GM19025 (cell line): ENCODE data around the gene SNX9.
"Not testable (repeated sequence)": the region's sequence is repeated elsewhere in the genome, so short reads cannot be mapped to it uniquely, and the experiment has no call there.

Experiments
- ATAC-seq: cut with Tn5 transposase; IDR thresholded peaks from one replicate; pipeline ENCODE4 v1.9.1; 2021; ENCODE audit warnings: mild to moderate bottlenecking, low read depth, moderate library complexity; ENCODE audit not compliant: unreplicated experiment

Gene SNX9

DNA sequence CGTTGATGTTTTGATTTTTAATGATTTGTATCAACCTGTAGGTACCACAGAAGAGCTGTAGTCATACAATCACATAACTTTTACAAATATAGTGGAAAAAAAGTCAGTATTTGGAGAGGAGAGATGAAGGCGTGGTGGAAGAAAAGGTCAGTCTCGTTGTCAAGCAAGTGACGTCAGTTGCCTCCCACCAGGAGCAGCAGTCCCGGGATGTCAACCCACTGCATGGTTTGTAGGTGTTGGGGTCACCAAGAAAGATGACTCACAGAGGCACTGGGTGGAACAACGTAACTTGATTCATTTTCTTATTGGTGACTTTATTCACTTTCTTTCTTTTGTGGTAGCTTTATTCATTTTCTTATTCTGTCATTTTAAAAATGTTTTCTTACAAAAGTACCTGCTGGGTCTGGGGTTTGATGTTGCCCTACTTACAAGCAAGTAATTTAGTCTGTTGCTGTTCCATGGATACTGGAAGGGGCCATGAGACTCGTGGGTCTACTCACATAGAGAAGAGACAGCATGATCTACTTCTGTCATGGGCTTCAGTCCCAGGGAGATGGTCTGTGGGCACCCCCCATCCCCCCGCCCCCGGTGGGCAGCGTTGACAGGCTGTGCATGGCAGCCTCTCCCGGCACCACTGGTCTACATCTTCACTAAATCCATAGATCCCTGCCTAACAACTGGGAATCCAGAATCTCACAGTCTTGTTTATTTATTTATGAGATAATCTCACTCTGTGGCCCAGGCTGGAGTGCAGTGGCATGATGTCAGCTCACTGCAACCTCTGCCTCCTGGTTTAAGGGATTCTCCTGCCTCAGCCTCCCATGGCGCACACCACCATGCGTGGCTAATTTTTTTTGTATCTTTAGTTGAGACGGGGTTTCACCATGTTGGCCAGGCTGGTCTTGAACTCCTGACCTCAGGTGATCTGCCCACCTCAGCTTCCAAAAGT lies 122.2 kb downstream of the SNX9 start:
- ATAC-seq = no peak

DNA sequence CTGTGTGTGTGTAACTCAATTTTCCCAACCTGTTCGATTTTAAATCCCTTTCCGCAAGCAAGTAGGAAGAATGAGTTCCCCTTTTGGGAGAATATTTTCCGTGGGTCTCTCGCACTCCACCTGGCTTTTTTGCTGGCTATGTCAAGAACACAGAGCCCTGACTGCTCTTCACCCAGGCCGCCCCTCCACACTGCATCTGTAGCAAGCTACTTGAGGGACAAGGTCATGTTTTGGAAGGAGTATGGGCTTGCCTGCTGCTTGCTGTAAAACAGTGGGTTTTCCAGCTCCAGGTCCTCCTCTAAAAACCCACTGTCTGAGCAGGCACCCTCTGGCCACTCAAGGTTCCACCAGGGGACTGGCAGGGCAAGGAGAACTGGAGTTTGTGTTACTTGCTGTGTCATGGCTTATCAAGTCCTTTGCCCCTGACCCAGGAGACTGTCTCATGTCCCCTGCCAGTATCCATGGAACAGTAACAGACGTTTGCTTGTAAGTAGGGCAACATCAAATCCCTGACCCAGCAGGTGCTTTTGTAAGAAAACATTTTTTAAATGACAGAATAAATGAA lies 123.1 kb downstream of the SNX9 start:
- no peak for ATAC-seq

DNA sequence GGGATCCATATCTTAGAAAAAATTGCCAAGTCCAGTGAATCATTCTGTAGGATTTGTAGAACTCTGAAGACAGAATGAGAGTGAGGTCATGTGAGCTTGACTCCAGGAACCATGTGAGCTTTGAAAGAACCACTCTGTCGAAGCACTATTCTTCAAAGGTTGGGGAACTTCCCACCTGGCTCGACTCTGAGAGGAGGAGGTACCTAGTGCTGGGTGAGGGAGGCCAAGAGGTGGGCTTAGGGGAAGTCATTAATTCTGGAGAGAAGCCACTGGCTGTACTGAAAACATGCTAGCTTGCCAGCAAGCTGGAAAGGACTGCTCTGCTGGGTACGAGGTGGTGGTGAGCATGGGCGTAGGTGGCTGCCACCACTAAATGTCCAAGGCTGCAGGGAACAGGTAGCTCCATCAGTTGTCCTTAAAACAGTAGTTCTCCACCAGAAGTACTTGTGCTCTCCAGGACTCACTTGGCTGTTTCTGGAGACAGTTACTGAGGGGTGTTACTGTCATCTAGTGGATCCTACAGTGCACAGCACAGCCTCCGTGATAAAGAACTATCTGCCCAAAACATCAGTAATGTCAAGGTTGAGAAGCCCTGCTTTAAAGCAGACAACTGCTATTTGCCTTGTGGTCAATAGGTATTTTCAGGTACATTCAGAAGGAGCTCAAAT lies 124.0 kb downstream of the SNX9 start:
- no peak for ATAC-seq

DNA sequence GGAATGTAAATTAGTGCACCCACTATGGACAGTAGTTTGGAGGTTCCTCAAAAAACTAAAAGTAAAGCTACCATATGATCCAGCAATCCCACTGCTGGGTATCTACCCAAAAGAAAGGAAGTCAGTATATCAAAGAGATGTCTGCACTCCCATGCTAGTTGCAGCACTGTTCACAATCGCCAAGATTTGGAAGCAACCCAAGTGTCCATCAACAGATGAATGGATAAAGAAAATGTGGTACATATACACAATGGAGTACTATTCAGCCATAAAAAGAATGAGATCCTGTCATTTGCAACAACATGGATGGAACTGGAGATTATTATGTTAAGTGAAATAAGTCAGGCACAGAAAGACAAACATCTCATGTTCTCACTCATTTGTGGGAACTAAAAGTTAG lies 127.9 kb downstream of the SNX9 start:
- ATAC-seq = not testable (repeated sequence)

DNA sequence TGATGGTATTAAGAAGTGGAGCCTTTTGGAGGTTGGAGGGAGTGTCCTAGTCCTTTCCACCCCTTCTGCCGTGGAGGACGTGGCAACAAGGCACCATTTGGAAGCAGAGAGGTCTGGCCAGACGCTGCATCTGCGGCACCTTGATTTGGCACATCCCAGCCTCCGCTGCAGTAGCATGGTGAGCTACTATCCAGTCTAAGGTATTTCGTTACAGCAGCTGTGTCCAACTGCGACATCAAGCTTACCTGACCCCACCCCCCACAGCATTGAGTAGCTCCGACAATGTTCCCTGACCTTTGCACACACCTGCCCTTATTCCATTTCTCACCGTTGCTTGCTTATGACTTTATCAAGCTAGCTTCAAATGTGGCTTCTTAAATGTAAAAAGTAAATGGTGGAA lies 128.8 kb downstream of the SNX9 start:
- no peak for ATAC-seq

DNA sequence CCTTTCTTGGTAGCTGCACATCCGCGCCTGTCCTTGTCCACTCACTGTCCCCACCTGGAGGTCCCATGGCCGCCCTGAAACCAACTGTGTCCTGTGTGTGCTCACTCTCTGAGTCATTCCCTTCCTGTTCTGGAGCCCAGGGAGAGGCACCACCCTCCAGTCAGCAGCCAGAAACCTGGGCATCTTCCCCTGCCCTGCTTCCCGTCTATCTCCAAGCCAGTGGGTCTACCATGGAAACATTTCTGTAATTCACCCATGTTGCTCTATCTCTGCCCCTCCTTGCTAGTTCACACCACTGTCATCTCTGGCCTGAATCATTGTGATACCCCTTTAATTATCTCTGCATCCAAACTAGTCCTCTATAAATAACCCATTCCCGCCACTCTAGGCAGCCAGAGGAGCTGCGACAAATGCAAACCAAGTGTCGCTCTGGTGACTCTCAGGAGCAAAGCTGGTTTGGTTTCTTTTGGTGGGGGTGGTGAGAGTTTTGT lies 129.9 kb downstream of the SNX9 start:
- ATAC-seq = no peak

DNA sequence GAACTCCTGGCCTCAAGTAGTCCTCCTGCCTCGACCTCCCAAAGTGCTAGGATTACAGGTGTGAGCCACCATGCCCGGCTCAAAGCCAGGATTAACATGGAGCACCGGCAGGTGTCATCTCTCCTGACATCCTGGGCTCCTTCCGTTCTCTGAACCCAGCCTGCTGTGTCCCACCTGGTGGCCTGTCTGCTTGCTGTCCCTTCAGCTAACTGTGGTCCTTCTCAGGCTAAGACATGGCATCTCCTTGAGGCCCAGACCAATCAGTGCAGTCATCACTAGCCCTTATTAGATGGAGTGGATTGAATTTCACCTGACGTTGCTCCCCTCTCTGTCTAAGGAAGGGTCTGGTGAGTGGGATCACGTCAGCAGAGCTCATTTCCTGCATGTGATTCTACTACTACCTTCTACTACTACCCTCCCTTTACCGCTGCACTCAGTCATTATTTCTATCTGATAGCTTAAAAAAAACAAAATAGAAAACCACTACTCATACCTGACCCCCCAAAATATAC lies 130.6 kb downstream of the SNX9 start:
- no peak for ATAC-seq

DNA sequence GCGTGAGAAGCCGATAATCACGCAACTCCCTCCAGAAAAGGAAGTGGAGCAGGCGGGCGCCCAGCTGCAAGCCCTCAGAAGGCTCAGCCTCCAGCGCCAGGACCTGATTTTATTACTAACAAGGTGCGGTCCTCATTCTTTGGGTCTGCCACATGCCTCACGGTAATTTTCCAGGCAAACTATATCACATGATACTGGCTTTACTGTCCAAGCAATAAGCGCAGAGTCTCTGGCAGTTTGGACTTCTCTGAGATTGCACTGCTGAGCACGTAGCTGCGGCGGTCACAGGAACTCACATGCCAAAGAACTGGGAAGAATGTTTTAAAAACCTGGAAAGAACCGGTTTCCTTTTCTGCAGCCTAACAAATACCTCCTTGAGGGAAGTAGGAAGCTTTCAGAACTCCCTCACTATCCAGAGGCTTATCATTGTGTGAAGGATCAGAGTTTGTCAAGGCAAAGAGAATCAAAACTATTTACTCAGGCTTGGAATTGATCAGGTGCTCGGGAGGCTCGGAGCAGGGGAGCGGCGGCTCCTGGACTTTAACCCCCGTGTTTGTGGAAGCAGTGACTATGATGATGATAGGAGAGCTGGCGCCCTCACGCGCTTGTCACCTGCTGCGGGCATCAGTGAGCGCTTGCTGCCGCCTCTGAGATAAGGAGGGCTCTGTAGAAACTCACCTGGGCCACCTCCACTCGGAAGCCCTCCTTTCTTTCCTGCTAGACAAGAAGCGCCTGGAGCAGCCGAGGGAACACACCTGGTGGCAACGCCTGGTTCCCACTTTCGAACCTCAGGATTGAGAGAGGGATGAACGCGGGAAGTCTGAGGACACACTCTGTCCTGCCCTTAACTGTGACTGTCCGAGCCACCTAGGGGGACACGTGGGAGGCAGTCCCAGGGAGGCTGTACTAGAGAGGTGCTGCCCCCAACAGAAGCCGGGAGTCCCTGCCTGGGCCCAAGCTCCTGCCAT lies 131.4 kb downstream of the SNX9 start:
- ATAC-seq = no peak

DNA sequence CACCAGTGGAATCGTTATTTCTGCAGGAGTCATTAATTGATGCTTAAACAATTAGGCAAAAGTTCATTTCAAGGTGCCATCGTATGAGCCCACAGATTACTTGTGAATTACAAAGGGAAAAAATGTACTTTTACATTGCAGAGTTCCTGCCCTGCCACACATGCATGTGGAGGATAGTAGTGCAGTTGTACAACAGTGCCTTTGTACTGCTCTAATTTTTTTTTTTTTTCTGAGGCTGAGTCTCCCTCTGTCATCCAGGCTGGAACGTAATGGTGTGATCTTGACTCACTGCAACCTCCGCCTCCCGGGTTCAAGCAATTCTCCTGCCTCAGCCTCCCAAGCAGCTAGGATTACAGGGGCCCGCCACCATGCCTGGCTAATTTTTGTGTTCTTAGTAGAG lies 132.6 kb downstream of the SNX9 start:
- ATAC-seq = no peak

DNA sequence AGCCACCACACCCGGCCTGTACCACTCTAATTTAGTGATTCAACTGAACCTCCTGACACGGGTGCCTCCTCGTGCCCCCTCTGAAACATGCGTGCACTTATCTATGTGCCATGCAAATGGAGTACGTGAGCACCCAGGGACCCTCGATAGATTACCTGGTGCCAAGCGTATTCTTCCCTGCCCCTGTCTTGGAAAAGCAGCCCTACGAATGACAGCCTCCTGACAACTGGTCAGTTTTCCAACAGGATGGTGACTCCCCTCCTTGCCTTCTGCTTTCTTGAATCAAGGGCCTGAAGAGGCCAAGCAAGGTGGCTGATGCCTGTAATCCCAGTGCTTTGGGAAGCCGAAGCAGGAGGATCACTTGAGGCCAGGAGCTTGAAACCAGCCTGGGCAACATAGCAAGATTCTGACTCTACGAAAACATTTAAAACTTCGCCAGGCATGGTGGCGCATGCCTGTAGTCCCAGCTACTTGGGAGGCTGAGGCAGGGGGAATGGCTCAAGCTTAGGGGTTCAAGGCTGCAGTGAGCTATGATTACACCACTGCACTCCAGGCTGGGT lies 133.2 kb downstream of the SNX9 start:
- no peak for ATAC-seq

DNA sequence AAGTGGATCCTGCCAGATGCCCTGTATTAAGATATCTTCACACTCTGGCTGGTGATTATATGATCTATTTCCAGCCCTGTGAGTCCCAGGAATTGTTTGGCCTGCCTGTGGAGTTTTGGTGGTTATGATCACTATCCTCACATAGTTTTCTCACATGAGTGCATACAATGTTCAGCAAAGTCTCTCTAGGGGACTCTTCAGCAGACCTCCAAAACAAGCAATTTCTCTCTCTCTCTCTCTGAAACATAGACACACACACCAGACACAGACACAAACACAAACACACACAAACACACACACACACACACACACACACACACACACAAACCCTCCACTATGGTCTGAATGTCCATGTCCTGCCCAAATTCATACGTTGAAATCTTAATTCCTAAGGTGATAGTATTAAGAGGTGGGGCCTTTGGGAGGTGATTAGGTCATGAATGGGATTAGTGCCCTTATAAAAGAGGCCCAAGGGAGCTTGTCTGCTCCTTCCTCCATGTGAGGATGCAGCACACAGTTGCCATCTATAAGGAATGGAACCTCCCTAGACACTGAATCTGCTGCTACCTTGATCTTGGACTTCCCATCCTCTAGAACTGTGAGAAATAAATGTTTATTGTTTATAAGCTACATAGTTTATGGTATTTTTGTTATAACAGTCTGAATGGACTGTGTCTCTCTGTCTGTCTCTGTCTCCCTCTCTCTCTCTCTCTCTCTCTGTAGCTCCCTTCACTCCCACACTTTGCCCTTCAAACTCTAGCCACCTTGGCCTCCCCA lies 136.6 kb downstream of the SNX9 start:
- no peak for ATAC-seq

DNA sequence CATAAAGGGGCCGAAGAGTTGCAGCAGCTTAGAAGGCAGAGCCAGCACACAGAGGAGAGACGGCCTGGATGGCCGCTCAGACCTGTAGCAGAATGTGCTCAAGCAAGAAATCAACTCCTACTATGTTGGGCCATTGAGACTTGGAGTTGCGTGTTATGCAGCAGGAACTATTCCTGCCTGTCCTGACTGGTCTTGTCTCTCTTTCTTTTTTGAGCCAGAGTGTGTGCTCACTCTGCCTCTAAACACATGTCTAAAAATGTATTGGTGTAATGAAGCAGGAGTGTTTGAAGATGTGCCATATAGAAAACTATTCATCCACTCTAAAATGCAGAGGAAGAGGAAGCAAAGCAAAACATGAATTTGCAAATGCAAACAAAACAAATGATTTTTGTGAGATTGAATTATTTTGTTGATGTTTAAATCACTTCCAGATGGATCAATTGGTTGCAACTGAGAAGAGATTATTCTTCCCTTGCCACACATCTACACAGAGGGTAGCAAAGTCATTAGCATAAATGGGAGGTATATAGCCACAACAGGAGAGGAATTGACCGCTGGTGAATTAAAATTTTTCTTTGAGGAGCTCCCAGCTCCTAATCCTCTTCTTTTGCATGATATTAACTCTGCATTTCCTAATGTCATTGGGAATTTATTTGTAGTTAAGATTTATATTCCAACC lies 138.2 kb downstream of the SNX9 start:
- no peak for ATAC-seq

DNA sequence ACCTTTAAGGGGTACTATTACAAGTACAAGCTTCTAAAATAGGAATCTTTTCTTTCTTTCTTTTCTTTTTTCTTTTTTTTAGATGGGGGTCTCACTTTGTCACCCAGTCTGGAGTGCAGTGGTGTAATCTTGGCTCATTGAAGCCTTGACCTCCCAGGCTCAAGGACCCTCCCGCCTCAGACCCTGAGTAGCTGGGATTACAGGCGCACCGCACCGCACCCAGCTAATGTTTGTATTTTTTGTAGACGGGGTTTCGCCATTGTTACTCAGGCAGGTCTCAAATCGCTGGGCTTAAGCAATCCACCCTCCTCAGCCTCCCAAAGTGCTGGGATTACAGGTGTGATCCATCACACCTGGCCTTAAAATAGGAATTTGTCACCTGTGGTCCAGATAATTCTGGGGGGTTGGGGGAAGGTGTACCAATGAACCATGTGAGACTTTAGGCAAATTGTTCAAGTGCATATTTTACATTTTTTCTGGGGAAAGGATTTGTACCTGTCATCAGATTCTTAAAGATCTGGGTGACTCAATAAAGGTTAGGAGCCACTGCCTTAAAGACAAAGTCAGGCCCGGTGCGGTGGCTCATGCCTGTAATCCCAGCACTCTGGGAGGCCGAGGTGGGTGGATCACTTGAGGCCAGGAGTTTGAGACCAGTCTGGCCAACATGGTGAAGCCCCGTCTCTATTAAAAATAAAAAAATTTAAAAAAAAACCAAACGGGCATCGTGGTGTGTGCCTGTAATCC lies 139.0 kb downstream of the SNX9 start:
- no peak for ATAC-seq

DNA sequence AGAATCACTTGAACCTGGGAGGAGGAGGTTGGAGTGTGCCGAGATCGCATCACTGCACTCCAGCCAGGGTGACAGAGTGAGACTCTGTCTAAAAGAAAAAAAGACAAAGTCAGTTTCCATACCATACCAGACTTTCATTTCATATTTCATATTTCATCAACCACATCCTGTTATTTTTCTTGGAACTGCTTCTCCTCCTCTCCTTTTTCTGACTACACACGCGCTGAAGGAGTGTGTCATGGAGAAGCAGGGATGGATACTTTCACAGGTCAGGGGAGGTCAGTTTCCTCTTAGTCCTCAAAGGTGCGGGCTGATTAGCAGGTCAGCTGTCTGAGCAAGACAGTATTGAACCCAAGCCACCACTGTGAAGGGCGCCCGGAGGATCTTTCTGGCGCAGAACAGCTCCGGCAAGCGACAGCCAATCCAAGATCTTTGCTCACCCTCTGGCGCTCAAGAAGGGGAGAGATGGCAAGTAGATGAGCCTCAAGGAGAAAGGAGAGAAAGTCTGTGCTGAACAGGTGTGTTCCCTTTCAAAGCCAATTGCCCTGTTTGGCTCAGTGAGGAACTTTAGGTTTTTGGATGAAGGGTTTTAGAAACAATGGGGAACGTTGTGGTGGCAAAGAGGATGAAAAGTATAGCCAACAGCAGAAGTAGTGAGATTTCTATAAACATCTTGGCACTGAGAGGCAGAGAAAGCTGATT lies 139.7 kb downstream of the SNX9 start:
- no peak for ATAC-seq

DNA sequence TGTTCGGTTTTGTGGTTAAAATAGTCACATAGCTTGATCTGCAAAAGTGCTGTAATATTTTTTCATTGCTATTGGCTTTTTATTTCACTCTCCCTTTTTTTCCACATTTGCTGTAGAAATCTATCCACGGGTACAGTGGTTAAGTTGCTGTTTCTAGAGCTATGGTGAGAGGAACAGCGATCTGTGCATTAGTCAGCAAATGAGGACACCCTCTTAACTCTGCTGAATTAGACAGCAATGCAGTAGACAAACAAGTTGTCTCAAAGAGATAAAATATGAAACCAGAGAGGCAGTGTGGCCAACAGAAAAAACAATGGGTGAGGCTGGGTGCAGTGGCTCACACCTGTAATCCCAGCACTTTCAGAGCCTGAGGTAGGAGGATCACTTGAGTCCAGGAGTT lies 141.1 kb downstream of the SNX9 start:
- no peak for ATAC-seq

DNA sequence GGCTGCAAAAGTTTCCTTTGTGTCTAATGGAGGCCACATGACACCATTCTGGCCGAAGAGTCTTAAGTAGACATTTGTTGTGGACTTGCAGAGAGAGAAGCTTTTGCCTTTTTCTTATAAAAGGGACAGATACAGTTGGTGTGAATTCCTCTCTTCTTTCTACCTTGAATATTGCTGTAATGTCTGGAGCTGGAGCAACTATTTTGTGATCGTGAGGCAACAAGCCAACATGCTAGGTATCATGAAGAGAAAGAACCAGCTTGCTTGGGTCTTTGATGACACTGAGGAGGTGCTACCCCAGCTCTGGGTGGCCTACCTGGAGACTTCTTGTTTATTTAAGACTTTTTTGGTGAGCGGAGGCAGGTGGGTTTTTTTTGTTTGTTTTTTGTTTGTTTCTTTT lies 142.3 kb downstream of the SNX9 start:
- no peak for ATAC-seq

DNA sequence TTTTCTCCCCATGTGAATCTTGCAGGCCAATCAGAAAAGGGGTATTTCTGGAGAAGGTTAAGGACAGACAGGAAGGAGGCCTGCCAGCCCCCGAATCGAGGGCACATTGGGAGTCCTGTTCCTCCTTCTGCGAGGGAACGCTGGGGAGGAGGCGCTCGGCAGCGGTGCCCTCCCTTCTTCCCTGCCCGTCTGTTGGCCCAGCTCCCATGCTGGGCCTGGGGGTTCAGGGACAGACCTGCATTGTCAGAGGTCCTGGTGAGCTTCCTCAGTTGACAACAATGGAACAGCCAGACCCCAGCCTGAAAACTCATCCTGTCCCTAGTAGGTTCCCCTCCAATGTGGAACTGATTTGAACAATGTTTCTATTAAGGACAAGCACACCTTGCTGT lies 143.5 kb downstream of the SNX9 start:
- ATAC-seq = no peak
